Activated B cell treated with CpG ODN at 0.5 μM for 24 hours (primary cell): ENCODE measurements around the gene PSEN2. TPM values are rescaled to one million over a fixed set of nuclear protein-coding genes. Genes with fewer than 3 reads are reported as not detected.
"Not testable (repeated sequence)": the region's sequence is repeated elsewhere in the genome, so short reads cannot be mapped to it uniquely, and the experiment has no call there.

Experiments used
- ATAC-seq: fragments of 200-7000 bp; cut with Tn5 transposase; one replicate; pipeline ENCODE4 v1.10.0; 2021; ENCODE audit warnings: low read depth, mild to moderate bottlenecking, moderate library complexity
- CTCF ChIA-PET: fragments of 350-600 bp; sonication (Branson Sonifier 250); formaldehyde crosslinking; loops from one replicate; lab custom pipeline; 2021; ENCODE audit warnings: antibody characterized with exemption; lab: Charles Lee
- POLR2A ChIA-PET: fragments of 350-600 bp; sonication (Branson Sonifier 250); formaldehyde crosslinking; loops from one replicate; lab custom pipeline; 2021; ENCODE audit warnings: antibody characterized with exemption; lab: Charles Lee
- DNase-seq: peaks from one replicate; pipeline ENCODE4 v3.0.0; 2022
- H3K27ac Mint-ChIP-seq: one replicate; pipeline ENCODE4 v1.8.0; 2020; ENCODE audit warnings: mixed read lengths
- H3K27me3 Mint-ChIP-seq: one replicate; pipeline ENCODE4 v1.8.0; 2021; ENCODE audit warnings: mixed read lengths
- H3K36me3 Mint-ChIP-seq: one replicate; pipeline ENCODE4 v1.8.0; 2021; ENCODE audit warnings: low read depth, mixed read lengths
- H3K4me1 Mint-ChIP-seq: one replicate; pipeline ENCODE4 v1.8.0; 2021; ENCODE audit warnings: mixed read lengths
- H3K4me3 Mint-ChIP-seq: one replicate; pipeline ENCODE4 v1.8.0; 2020; ENCODE audit warnings: mild to moderate bottlenecking, mixed read lengths
- H3K9me3 Mint-ChIP-seq: one replicate; pipeline ENCODE4 v1.8.0; 2020; ENCODE audit warnings: mixed read lengths
- intact Hi-C: fragments of 100-400 bp; cut with micrococcal nuclease; formaldehyde crosslinking; loops from one replicate; pipeline ENCODE4 v1.15.1; 2024
- total RNA-seq: library from RNA; stranded (reverse); gene quantifications from 2 replicates; pipeline ENCODE4 v1.2.3, GENCODE V29; 2022
- TF ChIP-seq, protein P1 (sequence below): fragments of 200-600 bp; IDR thresholded peaks from one replicate; pipeline ENCODE4 v1.8.0; 2022; ENCODE audit warnings: antibody characterized with exemption, mild to moderate bottlenecking

PSEN2 gene
- total RNA-seq, 1 donor from 2014 or later: 14.3 TPM

DNA sequence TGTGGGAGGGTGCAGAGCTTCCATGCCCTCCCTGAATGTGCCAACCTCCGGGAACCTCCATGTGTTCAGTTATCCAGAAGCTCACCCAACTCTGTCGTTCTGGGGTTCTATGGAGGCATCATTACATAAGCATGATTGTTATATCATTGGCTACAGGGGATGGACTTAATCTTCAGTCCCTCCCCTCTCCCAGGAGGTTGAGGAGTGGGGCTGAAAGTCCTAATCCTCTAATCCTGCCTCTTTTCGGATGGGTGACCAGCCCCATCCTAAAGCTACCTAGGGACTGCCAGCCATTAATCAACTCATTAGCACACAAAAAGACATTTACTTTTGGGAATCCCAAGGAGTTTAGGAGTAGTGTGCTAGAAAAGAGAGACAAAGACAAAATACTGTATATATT is 32.0 kb upstream of the PSEN2 start:
- CTCF ChIA-PET: no interaction called here
- Mint-ChIP-seq H3K4me1 (no peaks in the 10 kb centered on the region), H3K36me3 (no peaks in the 10 kb centered on the region), H3K27me3 (peaks cover 3% of the 10 kb centered on the region), H3K9me3 (peaks cover 13% of the 10 kb centered on the region), H3K4me3 (no peak overlapping the region), H3K27ac (no peak overlapping the region)
- intact Hi-C loops: no loop called here
- no peak for DNase-seq
- TF ChIP-seq, protein P1, sequence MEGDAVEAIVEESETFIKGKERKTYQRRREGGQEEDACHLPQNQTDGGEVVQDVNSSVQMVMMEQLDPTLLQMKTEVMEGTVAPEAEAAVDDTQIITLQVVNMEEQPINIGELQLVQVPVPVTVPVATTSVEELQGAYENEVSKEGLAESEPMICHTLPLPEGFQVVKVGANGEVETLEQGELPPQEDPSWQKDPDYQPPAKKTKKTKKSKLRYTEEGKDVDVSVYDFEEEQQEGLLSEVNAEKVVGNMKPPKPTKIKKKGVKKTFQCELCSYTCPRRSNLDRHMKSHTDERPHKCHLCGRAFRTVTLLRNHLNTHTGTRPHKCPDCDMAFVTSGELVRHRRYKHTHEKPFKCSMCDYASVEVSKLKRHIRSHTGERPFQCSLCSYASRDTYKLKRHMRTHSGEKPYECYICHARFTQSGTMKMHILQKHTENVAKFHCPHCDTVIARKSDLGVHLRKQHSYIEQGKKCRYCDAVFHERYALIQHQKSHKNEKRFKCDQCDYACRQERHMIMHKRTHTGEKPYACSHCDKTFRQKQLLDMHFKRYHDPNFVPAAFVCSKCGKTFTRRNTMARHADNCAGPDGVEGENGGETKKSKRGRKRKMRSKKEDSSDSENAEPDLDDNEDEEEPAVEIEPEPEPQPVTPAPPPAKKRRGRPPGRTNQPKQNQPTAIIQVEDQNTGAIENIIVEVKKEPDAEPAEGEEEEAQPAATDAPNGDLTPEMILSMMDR: no peak
- POLR2A ChIA-PET: no interaction called here
- no peak for ATAC-seq

DNA sequence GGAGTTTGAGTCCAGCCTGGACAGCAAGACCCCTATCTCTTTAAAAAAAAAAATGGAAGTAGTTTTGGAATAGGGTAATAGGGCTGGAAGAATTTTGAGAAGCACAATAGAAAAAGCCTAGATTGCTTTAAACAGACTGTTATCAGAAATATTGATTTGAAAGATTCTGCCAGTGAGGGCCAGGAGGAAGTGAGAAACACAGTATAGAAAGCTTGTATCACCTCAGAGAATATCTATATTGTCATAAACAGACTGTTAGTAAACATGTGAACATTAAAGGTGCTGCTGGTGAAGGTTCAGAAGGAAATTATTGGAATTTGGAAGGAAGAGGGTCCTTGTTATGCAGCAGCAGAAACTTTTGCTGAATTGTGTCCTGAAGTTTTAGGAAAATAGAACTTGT is 24.8 kb upstream of the PSEN2 start:
- ChIA-PET POLR2A (no interaction called here), CTCF (no interaction called here)
- Mint-ChIP-seq H3K27ac (no peak overlapping the region), H3K9me3 (no peaks in the 10 kb centered on the region), H3K27me3 (no peaks in the 10 kb centered on the region), H3K4me3 (no peak overlapping the region), H3K36me3 (no peaks in the 10 kb centered on the region), H3K4me1 (peaks cover 2% of the 10 kb centered on the region)
- DNase-seq (no peak), ATAC-seq (no peak)
- intact Hi-C loops: no loop called here
- TF ChIP-seq, protein P1: no peak

DNA sequence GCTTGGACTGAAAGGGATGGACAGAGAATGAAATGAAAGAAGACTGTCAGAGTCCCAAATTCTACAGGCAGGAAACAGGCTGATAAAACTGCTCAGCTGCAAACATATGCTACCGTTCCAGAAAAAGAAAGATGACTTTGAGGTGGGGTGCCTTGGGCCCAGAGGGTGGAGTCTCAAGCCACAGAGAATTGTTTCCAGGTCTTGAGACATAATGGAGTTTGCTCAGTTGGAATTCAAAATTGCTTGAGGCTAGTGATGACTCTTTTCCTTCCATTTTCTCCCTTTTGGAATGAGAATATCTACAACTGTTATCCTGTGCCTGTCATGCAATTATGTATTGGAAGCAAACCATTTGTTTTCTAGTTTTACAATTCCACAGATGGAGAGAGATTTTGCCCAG is 23.6 kb upstream of the PSEN2 start:
- no peak for DNase-seq
- Mint-ChIP-seq H3K27ac (no peak overlapping the region), H3K36me3 (no peaks in the 10 kb centered on the region), H3K4me1 (peaks cover 2% of the 10 kb centered on the region), H3K4me3 (no peak overlapping the region), H3K9me3 (no peaks in the 10 kb centered on the region), H3K27me3 (no peaks in the 10 kb centered on the region)
- TF ChIP-seq, protein P1: no peak
- no peak for ATAC-seq
- POLR2A ChIA-PET: no interaction called here
- CTCF ChIA-PET: no interaction called here
- intact Hi-C loops: no loop called here

DNA sequence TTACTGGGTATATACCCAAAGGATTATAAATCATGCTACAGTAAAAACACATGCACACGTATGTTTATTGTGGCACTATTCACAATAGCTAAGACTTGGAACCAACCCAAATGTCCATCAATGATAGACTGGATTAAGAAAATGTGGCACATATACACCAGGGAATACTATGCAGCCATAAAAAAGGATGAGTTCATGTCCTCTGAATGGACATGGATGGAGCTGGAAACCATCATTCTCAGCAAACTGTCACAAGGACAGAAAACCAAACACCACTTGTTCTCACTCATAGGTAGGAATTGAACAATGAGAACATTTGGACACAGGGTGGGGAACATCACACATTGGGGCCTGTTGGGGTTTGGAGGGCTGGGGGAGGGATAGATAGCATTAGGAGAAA is 15.9 kb upstream of the PSEN2 start:
- CTCF ChIA-PET, POLR2A ChIA-PET, ATAC-seq, H3K27ac Mint-ChIP-seq, H3K9me3 Mint-ChIP-seq, H3K4me1 Mint-ChIP-seq, intact Hi-C loops, H3K4me3 Mint-ChIP-seq, DNase-seq, H3K27me3 Mint-ChIP-seq, H3K36me3 Mint-ChIP-seq: not testable (repeated sequence)

DNA sequence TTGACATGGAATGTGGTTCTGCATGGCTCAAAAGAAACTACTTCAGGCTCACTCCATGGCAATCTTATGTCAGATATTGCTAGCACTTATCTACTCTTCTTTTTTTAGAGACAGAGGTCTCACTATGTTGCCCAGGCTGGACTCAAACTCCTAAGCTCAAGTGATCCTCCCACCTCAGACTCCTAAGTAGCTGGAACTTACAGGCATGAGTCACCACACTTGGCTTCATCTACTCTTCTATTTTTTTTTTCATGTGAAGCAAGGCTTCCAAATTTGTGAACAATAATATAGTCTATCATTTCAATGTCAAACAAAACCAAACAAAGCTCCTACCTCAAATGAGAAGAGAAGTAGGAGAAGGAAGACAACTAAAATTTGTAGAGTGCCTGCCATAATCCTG is 7.5 kb upstream of the PSEN2 start:
- ChIA-PET CTCF (no interaction called here), POLR2A (no interaction called here)
- H3K36me3 Mint-ChIP-seq: no peaks in the 10 kb centered on the region
- DNase-seq (no peak), ATAC-seq (no peak)
- H3K4me3 Mint-ChIP-seq: no peak overlapping the region
- no peaks in the 10 kb centered on the region for H3K9me3 Mint-ChIP-seq
- no peaks in the 10 kb centered on the region for H3K27me3 Mint-ChIP-seq
- no peak overlapping the region for H3K27ac Mint-ChIP-seq
- no peaks in the 10 kb centered on the region for H3K4me1 Mint-ChIP-seq
- TF ChIP-seq, protein P1: no peak
- intact Hi-C loops: no loop called here

DNA sequence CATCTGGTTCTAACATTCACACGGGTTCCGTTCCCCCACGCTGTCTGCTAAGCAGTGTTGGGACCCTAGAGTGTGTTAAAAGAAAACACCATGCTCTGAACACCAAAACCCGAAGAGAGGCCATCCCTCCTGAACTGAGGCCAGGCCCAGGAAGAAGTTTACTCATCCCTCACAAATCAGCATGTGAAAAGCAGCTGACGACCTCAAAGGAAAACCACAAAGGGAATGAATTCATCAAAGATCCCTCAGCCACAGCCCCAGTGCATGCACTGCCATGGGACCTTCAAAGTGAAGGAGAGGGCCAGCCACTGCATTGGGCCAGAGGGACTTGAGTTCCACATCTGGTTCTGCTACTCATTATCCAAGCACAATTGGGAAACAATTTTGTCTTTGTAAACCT is 7.0 kb upstream of the PSEN2 start:
- TF ChIP-seq, protein P1: no peak
- Mint-ChIP-seq H3K27ac (no peak overlapping the region), H3K9me3 (no peaks in the 10 kb centered on the region), H3K27me3 (no peaks in the 10 kb centered on the region), H3K4me1 (no peaks in the 10 kb centered on the region), H3K36me3 (no peaks in the 10 kb centered on the region), H3K4me3 (no peak overlapping the region)
- intact Hi-C loops: no loop called here
- ChIA-PET CTCF (no interaction called here), POLR2A (no interaction called here)
- no peak for DNase-seq
- no peak for ATAC-seq
